ENCODE results near the gene CD300LG.

CD300LG gene

GRCh38 chr17:43901861-43902589 lies 55.0 kb downstream of the CD300LG start:
- DNase-seq (ENCODE audit: extremely low read depth, low read depth), result no peak
- no peak for TF ChIP-seq CTCF (IDR thresholded peaks at IDR 0.05; ENCODE audit: low read depth, low read length)

- TF ChIP-seq CTCF (IDR thresholded peaks at IDR 0.05; ENCODE audit: low read depth, low read length), result no peak
These were observed 58.5 kb downstream of the CD300LG start for GRCh38 chr17:43905400-43905984.

GRCh38 chr17:43905985-43906852 lies 59.2 kb downstream of the CD300LG start:
- no peak for TF ChIP-seq CTCF (IDR thresholded peaks at IDR 0.05; ENCODE audit: low read depth, low read length)
- DNase-seq (ENCODE audit: extremely low read depth, low read depth), result no peak

More at GRCh38 chr17:43905400-43905984, 58.5 kb downstream of the CD300LG start:
- no peak for DNase-seq (ENCODE audit: extremely low read depth, low read depth)

- no peak for DNase-seq (ENCODE audit: extremely low read depth, low read depth)
- TF ChIP-seq CTCF (IDR thresholded peaks at IDR 0.05; ENCODE audit: low read depth, low read length), result no peak
These were observed 60.0 kb downstream of the CD300LG start for GRCh38 chr17:43906951-43907424.

- DNase-seq (ENCODE audit: extremely low read depth, low read depth), result no peak
- TF ChIP-seq CTCF (IDR thresholded peaks at IDR 0.05; ENCODE audit: low read depth, low read length), result peak; percentile 16
These were observed 60.5 kb downstream of the CD300LG start, which contains the start of gene MPP2 for GRCh38 chr17:43907425-43907981. MPP2 (minus strand) TSS chr17:43907536; CDS start chr17:43904460, 3,076 bp downstream.

- no peak for TF ChIP-seq CTCF (IDR thresholded peaks at IDR 0.05; ENCODE audit: low read depth, low read length)
- DNase-seq (ENCODE audit: extremely low read depth, low read depth), result no peak
These were observed 61.2 kb downstream of the CD300LG start for GRCh38 chr17:43907998-43908721.
